Astrocyte (in vitro differentiated cells and primary cell): ENCODE results near the gene ATP8B1.
"Not testable (repeated sequence)": the region's sequence is repeated elsewhere in the genome, so short reads cannot be mapped to it uniquely, and the experiment has no call there.

Source experiments
- CTCF ChIP-seq: IDR thresholded peaks from 2 replicates; pipeline ENCODE4 v1.5.1; 2011; ENCODE audit warnings: low read depth, mild to moderate bottlenecking, inconsistent platforms, low read length, moderate library complexity; ENCODE audit not compliant: insufficient read depth
- EZH2 ChIP-seq: IDR thresholded peaks from 2 replicates; pipeline ENCODE4 v1.6.1; 2012; ENCODE audit warnings: mild to moderate bottlenecking, low read length, inconsistent platforms; ENCODE audit not compliant: insufficient read depth

GRCh38 chr18:57848374-57848773 lies 45.3 kb upstream of the ATP8B1 start:
- TF ChIP-seq EZH2, CTCF: not testable (repeated sequence)
